Natural killer cell (primary cell): ENCODE data around the gene LAT. TPM values are rescaled to one million over a fixed set of nuclear protein-coding genes. Genes with fewer than 3 reads are reported as not detected.

ENCODE experiments used
- ATAC-seq, 3 donors: fragments of 150-1000 bp in 2 of 3; fragments of 200-7000 bp in 1 of 3; cut with Tn5 transposase; 1 replicate in 1 of 3; 2 replicates in 2 of 3; pipeline ENCODE4 v1.10.0; 2021; ENCODE audit warnings: mild to moderate bottlenecking in 2 of 3, moderate library complexity in 2 of 3
- DNase-seq, 2 donors: peaks; one replicate each; pipeline versions ENCODE4 v3.0.0 to v3.0.0-alpha.2; 2013 to 2021; ENCODE audit warnings: mixed read lengths in 1 of 2
- H3K27ac ChIP-seq: one replicate; pipeline ENCODE4 v1.5.1; 2013; ENCODE audit warnings: mild to moderate bottlenecking, low read length
- H3K27me3 ChIP-seq: one replicate; pipeline ENCODE4 v1.6.1; 2013; ENCODE audit warnings: low read length; ENCODE audit not compliant: control insufficient read depth, insufficient read depth
- H3K36me3 ChIP-seq: one replicate; pipeline ENCODE4 v1.6.1; 2013; ENCODE audit warnings: low read length; ENCODE audit not compliant: control insufficient read depth, insufficient read depth
- H3K4me1 ChIP-seq: one replicate; pipeline ENCODE4 v1.6.1; 2013; ENCODE audit warnings: low read length; ENCODE audit not compliant: control insufficient read depth, insufficient read depth
- H3K4me3 ChIP-seq: one replicate; pipeline ENCODE4 v1.5.1; 2013; ENCODE audit warnings: low read length
- H3K9me3 ChIP-seq: one replicate; pipeline ENCODE4 v1.6.1; 2013; ENCODE audit warnings: low read length; ENCODE audit not compliant: control insufficient read depth, insufficient read depth
- H3K27ac Mint-ChIP-seq, 2 donors: one replicate each; pipeline ENCODE4 v1.8.0; 2022; ENCODE audit warnings: mild to moderate bottlenecking in 2 of 2, mixed read lengths in 2 of 2, moderate library complexity in 1 of 2
- H3K27me3 Mint-ChIP-seq, 2 donors: one replicate each; pipeline ENCODE4 v1.8.0; 2022; ENCODE audit warnings: low read depth in 2 of 2, mixed read lengths in 2 of 2
- H3K36me3 Mint-ChIP-seq: one replicate; pipeline ENCODE4 v1.8.0; 2022; ENCODE audit warnings: mixed read lengths
- H3K4me1 Mint-ChIP-seq, 2 donors: one replicate each; pipeline ENCODE4 v1.8.0; 2022; ENCODE audit warnings: mixed read lengths in 2 of 2
- H3K4me3 Mint-ChIP-seq: one replicate; pipeline ENCODE4 v1.8.0; 2022; ENCODE audit warnings: mild to moderate bottlenecking, moderate library complexity, mixed read lengths
- H3K9me3 Mint-ChIP-seq, 2 donors: one replicate each; pipeline ENCODE4 v1.8.0; 2022; ENCODE audit warnings: mixed read lengths in 2 of 2
- WGBS: methylation state at CpG from one replicate; pipeline ENCODE4 v1.1.7; 2013; ENCODE audit warnings: missing lambda C conversion rate; ENCODE audit not compliant: insufficient coverage; 5-methylcytosine and 5-hydroxymethylcytosine counted together
- intact Hi-C: fragments of 100-400 bp; cut with micrococcal nuclease; formaldehyde crosslinking; loops from one replicate; pipeline ENCODE4 v1.14.2; 2022
- total RNA-seq, 4 donors: library from RNA; stranded (reverse); fragments of 120-200 nt in 1 of 4; gene quantifications; one replicate each; pipeline versions ENCODE4 v1.2.3 to v1.2.4, GENCODE V29; 2013 to 2022
- TF ChIP-seq, protein P1 (sequence below): fragments of 200-600 bp; IDR thresholded peaks from one replicate; pipeline ENCODE4 v1.8.0; 2022; ENCODE audit warnings: antibody characterized with exemption

LAT gene
- total RNA-seq, 3 donors from 2014 or later (not counting 1 experiment from before 2014, with no cell fraction given), result 130 to 148 (median 147) TPM

DNA sequence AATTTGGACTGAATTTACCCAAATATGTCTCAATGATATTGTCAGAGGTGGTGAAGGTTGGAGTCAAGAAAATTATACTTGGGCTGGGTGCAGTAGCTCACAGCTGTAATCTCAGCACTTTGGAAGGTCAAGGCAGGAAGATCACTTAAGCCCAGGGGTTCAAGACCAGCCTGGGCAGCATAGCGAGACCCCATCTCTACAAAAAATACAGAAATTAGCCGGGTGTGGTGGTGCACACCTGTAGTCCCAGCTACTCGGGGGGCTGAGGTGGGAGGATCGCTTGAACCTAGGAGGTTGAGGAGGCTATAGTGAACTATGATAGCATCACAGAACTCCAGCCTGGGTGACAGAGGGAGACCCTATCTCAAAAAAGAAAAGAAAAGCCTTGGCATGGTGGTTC, 40.9 kb downstream of the LAT start:
- Histone ChIP-seq H3K27me3 (no peaks in the 10 kb centered on the region), H3K4me1 (peaks cover 5% of the 10 kb centered on the region), H3K27ac (no peak overlapping the region), H3K36me3 (no peaks in the 10 kb centered on the region), H3K9me3 (no peaks in the 10 kb centered on the region), H3K4me3 (no peak overlapping the region)
- DNase-seq (no peak), ATAC-seq (no peak)
- H3K4me1 Mint-ChIP-seq, result peaks cover 0 to 10% of the 10 kb centered on the region in 2 donors
- no peak overlapping the region for H3K4me3 Mint-ChIP-seq
- H3K27me3 Mint-ChIP-seq, result no peaks in the 10 kb centered on the region
- TF ChIP-seq, protein P1, sequence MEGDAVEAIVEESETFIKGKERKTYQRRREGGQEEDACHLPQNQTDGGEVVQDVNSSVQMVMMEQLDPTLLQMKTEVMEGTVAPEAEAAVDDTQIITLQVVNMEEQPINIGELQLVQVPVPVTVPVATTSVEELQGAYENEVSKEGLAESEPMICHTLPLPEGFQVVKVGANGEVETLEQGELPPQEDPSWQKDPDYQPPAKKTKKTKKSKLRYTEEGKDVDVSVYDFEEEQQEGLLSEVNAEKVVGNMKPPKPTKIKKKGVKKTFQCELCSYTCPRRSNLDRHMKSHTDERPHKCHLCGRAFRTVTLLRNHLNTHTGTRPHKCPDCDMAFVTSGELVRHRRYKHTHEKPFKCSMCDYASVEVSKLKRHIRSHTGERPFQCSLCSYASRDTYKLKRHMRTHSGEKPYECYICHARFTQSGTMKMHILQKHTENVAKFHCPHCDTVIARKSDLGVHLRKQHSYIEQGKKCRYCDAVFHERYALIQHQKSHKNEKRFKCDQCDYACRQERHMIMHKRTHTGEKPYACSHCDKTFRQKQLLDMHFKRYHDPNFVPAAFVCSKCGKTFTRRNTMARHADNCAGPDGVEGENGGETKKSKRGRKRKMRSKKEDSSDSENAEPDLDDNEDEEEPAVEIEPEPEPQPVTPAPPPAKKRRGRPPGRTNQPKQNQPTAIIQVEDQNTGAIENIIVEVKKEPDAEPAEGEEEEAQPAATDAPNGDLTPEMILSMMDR, result no peak
- H3K9me3 Mint-ChIP-seq, result no peaks in the 10 kb centered on the region
- 88% methylated on average over 4 of the region's 4 CpGs for WGBS
- H3K27ac Mint-ChIP-seq, result no peak overlapping the region
- H3K36me3 Mint-ChIP-seq, result no peaks in the 10 kb centered on the region
- intact Hi-C loops, result no loop called here

DNA sequence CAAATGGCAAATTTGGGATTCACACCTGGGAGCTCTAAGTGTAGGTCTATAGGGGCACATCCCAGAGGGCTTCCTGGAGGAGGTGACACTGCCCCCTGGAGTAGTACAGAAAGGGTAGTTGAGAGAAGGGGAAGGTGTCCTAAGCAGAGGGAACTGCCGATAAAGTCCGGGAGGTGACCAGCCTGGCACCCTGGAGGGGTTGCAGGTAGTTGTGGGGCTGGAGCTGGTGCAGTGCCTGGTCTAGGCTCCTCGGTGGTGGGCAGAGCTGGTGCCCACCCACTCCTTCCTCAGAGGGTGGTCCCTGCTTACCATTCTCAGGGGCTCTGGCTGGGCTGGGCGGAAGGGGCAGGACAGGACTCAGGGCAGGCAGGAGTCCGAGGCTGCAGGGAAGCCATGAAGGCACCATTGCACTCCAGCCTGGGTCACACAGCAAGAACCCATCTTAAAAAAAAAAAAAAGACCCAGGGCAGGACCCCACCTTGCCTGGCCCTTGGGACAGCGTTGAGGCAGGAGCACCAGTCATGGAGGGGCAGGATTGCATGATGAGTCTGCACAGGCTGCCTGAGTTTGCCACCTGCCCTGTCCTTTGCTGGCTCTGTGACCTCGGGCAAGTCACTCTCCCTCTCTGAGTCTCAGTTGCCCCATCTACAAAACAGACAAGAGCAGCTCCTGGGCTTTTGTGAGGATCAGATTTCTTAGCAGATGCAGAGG, 43.8 kb downstream of the LAT start:
- no peaks in the 10 kb centered on the region for H3K27me3 ChIP-seq
- H3K4me1 Mint-ChIP-seq, result peaks cover 0 to 9% of the 10 kb centered on the region in 2 donors
- ATAC-seq (no peak), DNase-seq (no peak)
- TF ChIP-seq, protein P1, result no peak
- H3K4me3 Mint-ChIP-seq, result no peak overlapping the region
- no peaks in the 10 kb centered on the region for H3K36me3 Mint-ChIP-seq
- peaks cover 5% of the 10 kb centered on the region for H3K4me1 ChIP-seq
- intact Hi-C loops, result no loop called here
- no peak overlapping the region for H3K27ac ChIP-seq
- no peaks in the 10 kb centered on the region for H3K36me3 ChIP-seq
- H3K4me3 ChIP-seq, result no peak overlapping the region
- 82% methylated on average over 7 of the region's 7 CpGs for WGBS
- no peaks in the 10 kb centered on the region for H3K9me3 Mint-ChIP-seq
- no peaks in the 10 kb centered on the region for H3K9me3 ChIP-seq
- H3K27ac Mint-ChIP-seq, result no peak overlapping the region
- H3K27me3 Mint-ChIP-seq, result no peaks in the 10 kb centered on the region

DNA sequence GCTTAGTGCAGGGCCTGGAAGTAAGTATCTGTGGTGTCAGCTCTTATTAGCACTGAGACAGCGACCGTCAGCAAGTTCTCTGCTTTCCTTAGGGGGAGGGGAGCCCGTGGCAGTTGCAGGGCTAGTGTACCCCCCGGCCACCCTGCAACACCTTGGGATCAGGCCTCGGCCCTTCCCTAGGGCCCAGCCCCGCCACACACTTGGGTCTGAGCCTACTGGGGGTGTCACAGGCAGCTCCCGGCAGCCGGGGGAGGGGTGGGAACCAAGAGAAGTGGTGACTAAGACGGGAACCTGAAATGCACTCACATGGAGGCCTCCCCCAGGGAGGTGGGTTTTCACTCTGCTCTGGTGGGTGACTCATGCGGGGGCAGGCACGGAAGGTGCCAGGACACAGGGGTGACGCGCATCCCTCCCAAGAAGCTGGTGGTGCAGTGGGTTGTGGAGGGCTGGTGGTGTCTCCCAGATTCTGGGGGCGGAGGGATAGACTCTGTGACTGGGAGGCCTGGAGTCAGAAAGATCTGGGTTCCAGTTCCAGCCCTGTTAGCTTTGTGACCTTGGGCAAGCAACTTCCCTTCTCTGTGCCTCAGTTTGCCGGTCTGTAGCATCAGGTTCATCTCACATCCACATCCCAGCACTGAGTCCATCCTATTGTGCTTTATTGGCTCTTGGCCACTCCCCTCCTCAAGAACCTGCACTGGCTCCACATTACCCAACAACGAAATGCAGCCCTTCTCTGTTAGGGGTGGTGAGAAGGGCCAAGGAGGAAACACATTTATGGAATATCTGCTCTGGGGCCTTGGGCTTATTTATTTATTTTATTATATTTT, 44.5 kb downstream of the LAT start:
- Histone ChIP-seq H3K27me3 (no peaks in the 10 kb centered on the region), H3K4me1 (peaks cover 5% of the 10 kb centered on the region), H3K27ac (no peak overlapping the region), H3K4me3 (no peak overlapping the region), H3K36me3 (no peaks in the 10 kb centered on the region), H3K9me3 (no peaks in the 10 kb centered on the region)
- Mint-ChIP-seq H3K9me3 (no peaks in the 10 kb centered on the region), H3K36me3 (no peaks in the 10 kb centered on the region), H3K27me3 (no peaks in the 10 kb centered on the region), H3K4me3 (no peak overlapping the region), H3K27ac (no peak overlapping the region), H3K4me1 (peaks cover 0 to 2% of the 10 kb centered on the region in 2 donors)
- ATAC-seq (peak; percentile 26 to 63 (median 41)), DNase-seq (peak in 1 of 2 donors; percentile 61)
- TF ChIP-seq, protein P1, result no peak
- intact Hi-C loops, result no loop called here
- 55% methylated on average over 15 of the region's 16 CpGs for WGBS
